Stimulated activated CD8-positive, alpha-beta memory T cell treated with anti-CD3 and anti-CD28 coated beads, Interleukin-12 subunit alpha, Interleukin-12 subunit beta, amount 100 ng/mL, for 24 hours (primary cell): ENCODE data around the gene KIF25.

Experiments used
- DNase-seq: peaks from one replicate; pipeline ENCODE4 v3.0.0-alpha.2; 2020; ENCODE audit errors: extremely low read depth

KIF25 gene

GRCh38 chr6:168035098-168035660 is 37.7 kb downstream of the KIF25 start:
- DNase-seq = no peak

- DNase-seq = no peak
Measured at GRCh38 chr6:168035661-168036545, 38.4 kb downstream of the KIF25 start.

DNA sequence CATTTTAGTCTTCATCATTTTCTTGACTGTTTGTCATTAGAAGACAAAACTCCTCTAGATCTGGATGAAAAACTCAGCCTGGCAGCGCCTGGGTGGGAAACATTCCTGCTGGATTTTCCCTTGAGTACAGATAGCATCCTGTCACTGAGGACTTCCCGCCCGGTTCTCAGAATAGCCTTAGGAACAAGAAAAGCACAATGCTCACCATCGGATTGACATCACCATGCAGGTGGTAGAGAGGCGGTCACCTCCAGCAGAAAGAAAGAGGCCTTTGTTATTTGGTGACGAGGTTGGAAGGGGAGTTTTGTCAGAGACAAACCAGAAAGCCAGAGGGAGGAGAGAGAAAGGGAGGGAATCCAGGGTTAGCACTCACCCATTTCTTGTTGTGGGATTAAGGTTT is 39.8 kb downstream of the KIF25 start:
- DNase-seq = no peak

GRCh38 chr6:168037856-168038255 is 40.4 kb downstream of the KIF25 start:
- no peak for DNase-seq

GRCh38 chr6:168038576-168039140 is 41.2 kb downstream of the KIF25 start:
- DNase-seq = no peak

DNA sequence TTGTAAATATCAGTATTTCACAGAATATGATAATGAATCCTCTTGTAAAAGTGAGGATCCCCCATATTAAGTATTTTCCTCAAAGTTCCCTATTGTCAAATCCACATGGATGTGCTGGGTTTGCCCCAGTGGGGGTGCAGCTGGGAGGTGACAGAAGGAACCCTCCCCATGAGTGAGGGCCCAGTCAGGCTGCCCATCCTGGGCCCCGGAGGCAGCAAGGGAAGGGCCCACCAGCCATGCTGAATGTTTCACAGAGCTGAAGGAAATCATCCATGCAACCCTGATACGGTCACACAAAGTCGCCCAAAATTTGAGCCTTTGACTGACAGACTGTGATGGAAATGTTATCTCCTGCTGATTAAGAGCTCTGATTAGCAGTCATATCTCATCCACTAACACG is 41.8 kb downstream of the KIF25 start:
- no peak for DNase-seq

- no peak for DNase-seq
Measured at GRCh38 chr6:168039849-168040248, 42.4 kb downstream of the KIF25 start.

GRCh38 chr6:168040856-168041496 is 43.5 kb downstream of the KIF25 start:
- DNase-seq = no peak

DNA sequence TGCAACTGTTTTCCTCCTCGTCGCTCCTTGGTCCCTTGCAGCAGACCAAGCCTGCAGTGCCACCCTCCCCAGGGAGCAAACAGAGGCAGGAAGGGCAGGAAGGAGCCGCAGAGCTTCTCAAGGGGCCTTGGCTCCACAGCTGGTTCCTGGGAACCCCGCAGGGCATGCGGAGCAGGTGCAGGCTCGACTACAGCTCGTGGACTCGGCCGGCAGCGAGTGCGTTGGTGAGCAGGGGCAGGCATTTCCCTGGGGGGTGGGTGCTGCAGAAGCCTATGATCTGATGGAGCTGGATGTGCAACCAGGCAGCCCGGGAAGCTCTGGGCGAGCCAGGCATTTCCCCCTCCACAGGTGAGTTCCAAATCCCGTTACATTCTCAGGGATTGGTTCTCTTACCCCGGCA is 44.5 kb downstream of the KIF25 start:
- DNase-seq = no peak

- no peak for DNase-seq
Measured at GRCh38 chr6:168042426-168043192, 45.1 kb downstream of the KIF25 start.

GRCh38 chr6:168043193-168043847 is 45.8 kb downstream of the KIF25 start:
- no peak for DNase-seq

GRCh38 chr6:168043848-168044415 is 46.5 kb downstream of the KIF25 start:
- no peak for DNase-seq

GRCh38 chr6:168044521-168045130 is 47.2 kb downstream of the KIF25 start:
- no peak for DNase-seq

DNA sequence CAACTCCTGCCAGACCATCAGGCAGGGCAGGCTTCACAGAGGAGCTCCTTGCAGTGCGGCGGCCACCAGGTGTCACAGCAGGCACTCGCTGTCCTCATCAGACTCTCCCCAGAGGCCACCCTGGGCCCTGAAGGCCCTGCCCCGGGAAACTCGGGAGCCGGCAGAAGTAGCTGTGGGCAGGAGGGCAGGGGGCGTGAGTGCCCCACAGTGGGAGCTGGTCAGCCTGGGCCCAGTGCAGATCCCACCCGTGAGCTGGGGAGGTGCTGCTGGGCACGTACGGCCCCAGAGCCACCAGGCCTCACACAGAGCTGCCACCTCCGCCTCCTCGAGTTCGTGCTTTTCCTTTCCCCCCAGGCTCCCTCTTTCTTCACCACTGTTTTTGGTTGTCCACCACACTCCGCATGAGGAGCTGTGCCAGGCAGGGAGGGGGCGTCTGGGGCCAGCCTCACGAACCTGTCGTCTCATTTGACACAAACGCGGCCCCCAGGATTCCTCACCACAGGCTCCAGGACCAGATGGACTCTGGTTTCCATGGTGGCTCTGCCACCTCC is 47.7 kb downstream of the KIF25 start:
- no peak for DNase-seq

GRCh38 chr6:168045706-168046620 is 48.5 kb downstream of the KIF25 start:
- DNase-seq = no peak

- no peak for DNase-seq
Measured at GRCh38 chr6:168046696-168047095, 49.2 kb downstream of the KIF25 start.

GRCh38 chr6:168047841-168048723 is 50.6 kb downstream of the KIF25 start:
- no peak for DNase-seq

DNA sequence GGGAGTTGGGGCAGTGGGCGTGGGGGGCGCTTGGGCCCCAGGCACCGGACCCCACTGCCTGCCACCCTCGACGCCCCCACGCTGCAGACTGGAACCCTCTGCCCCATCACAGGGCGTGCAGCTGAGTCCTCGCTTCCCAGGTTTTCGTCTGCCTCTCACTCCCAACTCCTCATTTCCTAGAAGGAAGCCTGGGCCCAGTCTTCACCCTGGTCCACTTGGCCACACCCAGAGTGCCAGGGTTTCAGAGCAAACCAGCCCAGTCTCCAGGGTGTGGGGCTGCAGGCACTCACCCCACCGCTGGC is 51.2 kb downstream of the KIF25 start:
- DNase-seq = no peak
